ENCODE measurements around the gene PYGB.
"Not testable (repeated sequence)": the region's sequence is repeated elsewhere in the genome, so short reads cannot be mapped to it uniquely, and the experiment has no call there.

PYGB gene

GRCh38 chr20:25249198-25249931 is 1.5 kb downstream of the PYGB start:
- DNase-seq = no peak

DNA sequence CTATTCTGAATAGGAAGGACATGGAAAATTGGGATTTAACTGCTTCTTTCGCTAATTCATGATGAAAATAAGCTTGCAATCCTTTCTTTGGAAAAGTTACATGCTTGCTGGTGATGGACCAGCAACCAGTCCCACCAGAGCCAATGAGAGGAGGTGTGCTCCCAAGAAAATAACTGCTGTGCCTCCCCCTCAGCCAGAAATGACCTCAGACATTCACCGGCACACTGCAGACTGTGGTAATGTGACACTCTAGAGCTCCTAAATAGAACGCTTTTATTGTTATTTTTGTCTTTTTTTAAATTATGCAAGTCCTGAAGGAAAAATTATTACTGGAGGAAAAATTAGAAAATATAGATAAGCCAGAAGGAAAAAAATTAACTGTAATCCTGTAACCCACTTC is 2.6 kb downstream of the PYGB start:
- no peak for DNase-seq

- DNase-seq = no peak
These were observed 3.1 kb downstream of the PYGB start for GRCh38 chr20:25251019-25251418.

DNA sequence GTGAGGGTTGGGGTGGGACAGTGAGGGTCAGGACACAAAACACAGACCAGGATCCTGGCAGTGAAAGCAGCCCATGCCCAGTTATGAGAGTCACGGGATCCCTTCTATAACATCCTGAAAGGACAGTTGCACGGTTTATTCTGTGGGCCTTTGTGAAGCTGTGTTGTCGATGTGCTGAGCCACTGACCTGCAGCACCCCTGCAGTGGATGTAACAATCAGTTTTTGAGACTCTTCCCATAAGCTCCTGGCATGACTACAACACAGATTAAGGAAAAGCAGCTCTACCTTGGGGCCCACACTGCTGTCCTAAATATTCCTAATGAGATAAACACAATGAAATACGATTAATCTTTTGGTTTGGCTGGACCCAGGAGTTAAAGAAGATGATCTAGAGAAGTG is 3.7 kb downstream of the PYGB start:
- DNase-seq = no peak

DNA sequence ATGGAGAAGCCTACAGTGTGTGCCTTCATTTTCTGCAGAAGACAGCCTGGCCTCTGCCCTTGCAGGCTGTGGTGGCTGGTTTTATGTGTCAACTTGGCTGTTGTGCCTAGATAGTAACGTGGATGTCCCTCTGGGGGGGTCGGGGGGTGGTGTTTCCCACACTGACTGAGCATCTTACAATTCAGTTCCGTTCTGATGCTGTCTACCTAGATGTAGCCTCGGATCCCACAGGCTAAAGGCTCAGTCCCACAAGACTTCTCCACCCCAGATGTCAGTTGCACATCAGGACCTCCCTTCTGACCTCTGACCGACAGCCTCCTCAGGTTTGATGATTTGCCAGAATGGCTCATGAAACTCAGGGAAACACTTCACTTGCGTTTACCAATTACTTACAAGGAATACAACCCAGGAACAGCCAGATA is 4.4 kb downstream of the PYGB start:
- DNase-seq = no peak

GRCh38 chr20:25252686-25253421 is 5.0 kb downstream of the PYGB start:
- DNase-seq = no peak

- no peak for DNase-seq
These were observed 5.9 kb downstream of the PYGB start for GRCh38 chr20:25253606-25254275.

GRCh38 chr20:25254571-25254970 is 6.7 kb downstream of the PYGB start:
- DNase-seq = no peak

DNA sequence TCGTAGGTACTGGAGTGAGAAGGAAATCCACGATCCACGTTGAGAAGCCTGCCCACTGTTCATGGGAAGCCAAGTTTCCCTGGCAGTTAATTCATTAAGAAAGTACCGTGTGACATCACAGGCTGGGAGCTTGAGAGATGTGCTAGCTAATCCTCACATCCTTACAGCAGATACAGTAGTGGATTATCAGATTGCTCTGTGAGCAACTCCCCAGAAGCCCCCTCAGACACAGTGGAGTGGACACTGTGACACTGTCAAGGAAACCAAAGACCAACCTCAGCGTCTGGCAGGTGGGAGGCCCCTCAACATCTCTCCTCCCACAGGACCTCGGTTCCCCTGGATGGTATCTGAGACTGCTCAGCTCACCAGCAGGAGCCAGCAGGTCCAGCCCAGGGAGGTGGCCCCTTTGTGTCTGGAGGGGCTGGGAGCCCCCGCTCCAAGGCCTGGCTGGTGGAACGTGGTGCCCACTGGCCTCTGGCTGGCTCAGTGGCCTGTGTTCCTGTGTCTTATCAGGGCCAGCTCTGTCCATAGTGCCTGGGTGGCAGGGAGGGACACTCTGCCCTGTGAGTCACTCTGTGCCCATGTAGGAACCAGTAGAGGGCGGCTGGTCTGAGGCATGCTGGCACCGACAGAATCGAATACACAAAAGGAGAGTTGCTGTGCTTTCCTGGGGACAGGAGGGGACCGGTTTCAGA is 7.2 kb downstream of the PYGB start:
- DNase-seq = no peak

DNA sequence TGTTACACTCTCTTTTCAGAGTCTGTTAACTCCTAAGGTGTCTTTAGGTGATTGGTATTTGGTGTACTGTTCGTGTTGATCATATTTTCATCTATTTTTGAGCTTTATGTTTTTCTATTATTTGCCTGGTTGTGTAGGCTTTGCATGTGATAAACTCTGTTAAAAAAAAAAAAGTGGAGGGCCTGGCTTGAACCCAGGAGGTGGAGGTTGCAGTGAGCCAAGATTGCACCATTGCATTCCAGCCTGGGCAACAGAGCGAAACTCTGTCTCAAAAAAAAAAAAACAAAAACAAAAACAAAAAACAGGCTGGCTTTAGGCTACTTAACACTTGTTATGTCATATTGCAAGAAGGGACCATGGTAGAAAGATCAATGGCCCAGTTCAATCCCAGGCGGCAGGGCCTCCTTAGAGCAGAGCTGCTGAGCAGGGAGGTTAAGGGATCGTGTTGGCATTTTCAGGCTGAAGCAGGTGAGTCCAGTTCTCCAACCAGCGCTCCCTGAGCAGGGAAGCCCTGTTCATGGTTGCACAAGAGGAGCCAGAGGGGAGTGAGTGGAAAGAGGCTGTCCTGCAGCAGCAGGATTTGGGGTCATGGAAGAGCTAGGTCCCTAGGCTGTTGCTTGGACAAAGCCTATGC is 8.5 kb downstream of the PYGB start:
- DNase-seq = no peak

DNA sequence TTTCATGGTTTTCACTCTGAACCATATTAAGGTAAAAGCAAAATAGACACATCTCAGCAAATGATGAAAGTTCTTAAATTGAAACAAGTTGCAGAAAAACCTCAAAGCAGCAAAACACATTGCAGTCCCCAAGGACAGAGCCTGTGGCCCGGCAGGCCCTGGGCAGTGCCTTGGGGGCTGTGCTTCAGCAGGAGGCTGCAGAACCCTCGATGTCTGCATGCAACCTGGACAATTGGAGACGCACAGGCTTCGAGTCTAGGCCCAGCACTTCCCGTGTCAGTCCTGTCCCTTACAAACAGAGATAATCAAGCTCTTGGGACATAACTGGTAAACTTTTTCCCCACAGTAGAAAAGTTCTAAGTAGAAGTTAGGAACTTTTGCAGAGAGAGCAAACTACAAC is 9.2 kb downstream of the PYGB start:
- no peak for DNase-seq

GRCh38 chr20:25257756-25258475 is 10.0 kb downstream of the PYGB start:
- no peak for DNase-seq

DNA sequence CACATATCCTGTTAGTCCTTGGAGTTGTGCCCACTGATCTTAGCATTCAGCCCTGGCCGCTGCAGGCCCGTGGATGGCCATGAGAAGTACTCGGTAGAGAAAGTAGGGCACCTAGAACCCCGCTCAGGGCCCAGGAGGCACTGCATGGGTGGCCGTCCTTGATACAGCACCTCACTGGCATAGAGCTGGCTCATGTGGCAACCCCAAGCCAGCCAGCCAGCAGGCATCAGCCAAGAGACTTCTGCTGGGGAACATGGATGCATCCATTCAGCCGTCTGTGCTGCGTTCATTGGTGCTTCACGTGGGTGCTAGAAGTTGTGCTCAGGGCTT is 10.6 kb downstream of the PYGB start:
- no peak for DNase-seq

- DNase-seq = no peak
These were observed 10.9 kb downstream of the PYGB start for GRCh38 chr20:25258828-25259227.

GRCh38 chr20:25259358-25259757 is 11.5 kb downstream of the PYGB start:
- DNase-seq = no peak

DNA sequence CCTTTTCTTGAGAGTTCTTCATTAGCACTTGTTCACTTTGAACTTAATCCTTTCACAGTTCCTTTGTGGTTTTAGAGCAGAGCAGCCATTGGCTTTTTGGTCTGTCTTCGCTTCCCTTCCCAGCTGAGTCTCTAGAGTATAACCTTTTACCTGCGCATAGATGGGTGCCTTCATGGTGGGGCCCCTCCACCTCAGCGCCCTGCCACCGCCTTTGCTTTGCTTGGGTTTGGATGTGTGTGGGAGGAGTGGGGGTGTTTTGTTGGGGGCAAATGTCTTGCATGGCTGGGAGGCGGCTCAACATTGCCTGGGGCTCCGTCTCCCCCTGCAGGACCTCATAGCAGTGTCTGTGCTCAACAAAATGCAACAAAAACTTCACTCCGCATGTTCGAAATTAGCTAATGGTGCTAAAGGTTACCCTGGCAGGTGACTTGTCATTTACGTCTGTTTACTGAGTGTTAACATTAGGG is 11.9 kb downstream of the PYGB start:
- DNase-seq = no peak

- DNase-seq = not testable (repeated sequence)
These were observed 13.0 kb downstream of the PYGB start for GRCh38 chr20:25260770-25261437.

DNA sequence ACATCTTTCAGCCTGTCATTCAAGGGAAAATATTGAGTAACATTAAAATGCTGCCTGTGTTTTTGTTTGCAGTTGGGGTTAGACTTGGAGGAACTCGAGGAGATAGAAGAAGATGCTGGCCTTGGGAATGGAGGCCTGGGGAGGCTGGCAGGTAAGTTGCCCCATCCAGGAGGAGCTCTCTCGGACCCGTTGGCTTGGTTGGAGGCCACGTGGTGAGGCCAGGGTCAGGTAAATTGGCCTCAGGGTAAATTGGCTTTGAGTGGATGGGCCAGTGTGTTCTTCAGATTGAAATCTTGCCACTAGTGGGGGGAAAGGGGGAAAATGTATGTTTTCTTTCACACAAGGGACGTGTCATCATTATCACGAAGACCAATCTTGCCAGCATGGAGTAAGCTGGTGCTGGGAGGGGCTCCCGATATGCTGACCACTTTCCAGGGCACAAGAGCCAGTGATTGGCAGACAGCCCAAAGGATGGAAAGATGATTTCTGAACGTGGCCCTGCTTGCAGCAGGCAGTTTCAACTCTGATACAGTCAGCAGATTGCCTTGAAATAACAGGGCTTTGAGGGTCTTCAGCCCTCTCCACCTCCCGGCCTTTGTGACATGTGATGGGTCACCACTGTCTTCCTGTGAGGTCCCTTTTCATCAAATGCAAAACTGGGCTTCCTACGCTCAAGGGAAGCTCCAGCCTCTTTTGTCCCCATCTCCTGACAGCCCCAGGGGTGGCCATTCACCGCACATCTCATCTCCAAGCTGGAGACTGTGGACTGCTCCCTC is 21.4 kb downstream of the PYGB start:
- DNase-seq = no peak

DNA sequence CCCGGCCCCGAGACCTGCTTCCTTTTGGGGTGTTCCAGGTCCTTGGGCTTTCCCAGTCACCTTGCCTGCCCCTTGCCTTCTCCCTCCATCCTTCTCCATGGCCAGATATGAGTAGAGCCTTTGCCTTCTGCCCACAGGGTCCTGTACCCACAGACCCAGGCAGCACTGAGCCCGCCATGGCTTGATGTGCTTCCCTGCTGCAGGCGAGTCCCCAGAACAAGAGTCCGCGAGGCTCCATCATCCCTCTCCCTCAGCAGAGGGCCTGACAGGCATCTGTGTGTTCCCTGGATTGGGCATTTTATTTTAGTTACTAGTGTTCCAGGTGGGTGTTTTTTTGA is 21.9 kb downstream of the PYGB start:
- DNase-seq = no peak

DNA sequence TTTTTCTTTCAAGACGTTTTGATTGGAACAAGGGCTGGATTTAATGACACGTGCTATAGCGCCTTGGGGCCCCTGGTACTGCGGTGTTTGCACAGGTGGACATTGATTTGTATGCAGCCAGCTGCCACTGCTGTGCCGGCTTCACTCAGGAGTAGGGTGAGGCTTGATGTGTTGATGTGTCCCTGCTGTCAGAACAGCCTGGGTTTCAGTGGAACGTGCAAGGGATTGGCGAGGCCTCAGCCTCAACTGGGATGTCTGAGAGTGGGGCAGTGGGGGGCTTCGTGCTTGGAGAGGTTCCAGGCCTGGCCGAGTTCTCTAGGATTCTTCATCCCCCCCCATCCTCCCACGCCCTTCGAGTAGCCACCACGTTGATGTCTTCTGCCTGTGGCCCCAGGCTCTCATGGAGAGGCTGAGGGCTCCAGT is 23.0 kb downstream of the PYGB start:
- DNase-seq = peak; percentile 90

All from SHP77 treated with DMSO at 0.1 percent for 48 hours (cell line).